NCI-H748 treated with DMSO at 0.1 percent for 48 hours (cell line): ENCODE measurements around the gene TRAF3.
"Not testable (repeated sequence)": the region's sequence is repeated elsewhere in the genome, so short reads cannot be mapped to it uniquely, and the experiment has no call there.

ENCODE experiments used
- DNase-seq: peaks from one replicate; lab custom pipeline; 2025; lab: John Stamatoyannopoulos, UW

TRAF3 gene

DNA sequence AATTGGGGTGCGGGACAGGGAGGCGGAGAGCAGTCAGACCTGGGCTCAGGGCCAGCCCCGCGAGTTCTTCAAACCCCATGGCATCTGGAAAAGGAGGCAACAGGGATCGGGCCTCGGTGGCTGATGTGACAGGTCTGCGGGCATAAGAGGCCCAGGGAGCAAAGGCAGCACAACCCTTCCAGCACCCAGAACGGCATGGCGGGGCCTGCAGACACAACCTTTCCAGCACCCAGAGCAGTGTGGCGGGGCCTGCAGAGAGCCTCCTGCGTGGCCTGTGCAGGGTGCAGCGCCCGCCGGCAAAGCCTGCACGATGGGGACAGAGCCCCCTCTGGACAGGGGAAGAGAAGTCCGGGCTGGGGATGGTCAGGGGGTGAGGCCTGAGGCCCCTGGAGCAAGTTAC, 26.2 kb upstream of the TRAF3 start:
- DNase-seq, result no peak

DNA sequence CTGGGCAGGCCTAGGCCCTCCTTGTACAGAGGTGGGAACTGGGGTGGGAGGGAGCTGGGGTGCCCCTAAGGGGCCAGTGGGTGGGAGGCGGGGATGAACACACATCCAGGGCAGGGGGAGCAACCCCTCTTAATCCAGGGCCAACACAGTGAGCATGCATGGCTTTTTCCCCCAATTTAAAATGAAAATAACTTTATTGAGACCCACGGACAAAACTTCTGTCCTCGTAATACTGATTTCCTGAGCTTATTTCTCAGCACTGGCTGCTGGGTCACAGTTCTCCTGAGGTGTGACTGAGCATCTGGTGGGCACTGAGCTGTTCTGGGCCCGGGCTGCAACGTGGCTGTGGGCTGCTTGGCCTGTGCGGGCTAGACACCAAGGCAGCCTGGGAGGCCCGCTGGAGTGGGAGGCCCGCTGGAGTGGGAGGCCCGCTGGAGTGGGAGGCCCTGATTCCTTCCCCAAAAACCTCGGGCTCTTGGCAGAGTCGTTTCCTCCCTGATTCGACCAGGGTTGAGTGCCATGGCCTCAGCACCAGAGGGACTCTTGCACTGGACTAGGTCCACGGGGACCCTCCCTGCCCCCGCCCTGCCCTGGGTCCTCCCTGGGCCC, 24.9 kb upstream of the TRAF3 start:
- DNase-seq, result no peak

DNA sequence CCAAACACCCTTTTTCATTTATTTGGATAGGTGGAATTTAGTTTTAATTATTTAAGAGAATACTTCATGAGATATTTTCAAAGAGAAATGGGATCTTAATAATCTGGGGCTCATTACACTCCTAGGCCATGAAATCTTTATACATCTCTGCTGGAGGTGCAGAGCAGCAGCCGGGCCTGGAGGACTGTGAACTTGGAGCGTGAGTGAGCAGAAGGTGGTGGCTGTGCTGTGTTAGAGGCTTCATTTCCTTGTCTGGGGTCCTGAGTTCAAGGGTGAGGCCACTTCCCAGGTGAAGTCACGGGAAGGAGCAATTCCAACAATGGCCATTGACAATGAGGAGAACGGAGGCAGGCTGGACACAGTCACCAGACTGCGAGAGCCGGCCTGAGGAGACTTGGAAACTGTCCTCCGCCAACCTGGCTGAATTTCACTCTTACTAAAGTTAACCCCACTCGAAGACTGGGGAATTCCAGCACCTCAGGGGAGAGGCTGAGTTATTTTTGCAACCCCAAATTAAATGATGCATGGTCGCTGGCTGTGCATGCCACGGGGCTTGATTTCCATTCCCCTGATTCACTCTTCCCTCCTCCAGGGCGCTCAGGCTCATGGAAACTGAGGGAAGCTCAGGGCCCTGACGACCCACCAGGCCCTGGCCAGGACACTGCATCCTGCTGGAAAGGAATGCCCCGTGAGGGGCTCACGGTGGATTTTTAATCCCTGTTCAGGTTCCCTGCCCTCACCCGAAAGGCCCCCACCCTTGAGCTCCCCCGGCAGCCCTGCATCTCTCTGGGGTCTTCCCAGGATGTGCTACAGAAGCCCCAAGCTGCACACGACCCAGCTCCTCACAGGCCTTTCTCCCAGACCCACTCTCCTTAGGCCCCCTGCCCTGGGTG, 22.6 kb upstream of the TRAF3 start:
- no peak for DNase-seq

DNA sequence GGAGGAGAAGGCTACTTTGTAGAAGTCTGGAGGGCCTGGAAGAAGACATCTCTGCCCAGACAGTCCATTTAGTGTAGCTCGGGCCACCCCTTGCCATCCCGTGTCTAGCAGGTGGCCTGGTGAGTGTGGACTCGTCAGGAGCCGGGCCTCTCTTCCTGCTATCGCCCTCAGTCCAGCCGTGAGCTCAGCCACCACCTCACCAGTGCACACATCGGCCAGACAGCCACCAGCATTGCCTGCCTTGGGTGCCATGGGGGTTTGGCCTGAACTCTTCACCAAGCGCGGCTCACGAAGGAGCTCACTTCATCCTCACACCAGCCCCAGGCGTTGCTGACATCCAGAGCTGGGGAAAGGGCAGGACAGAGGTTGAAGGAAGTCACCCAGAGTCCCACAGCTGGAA, 19.6 kb upstream of the TRAF3 start:
- no peak for DNase-seq

DNA sequence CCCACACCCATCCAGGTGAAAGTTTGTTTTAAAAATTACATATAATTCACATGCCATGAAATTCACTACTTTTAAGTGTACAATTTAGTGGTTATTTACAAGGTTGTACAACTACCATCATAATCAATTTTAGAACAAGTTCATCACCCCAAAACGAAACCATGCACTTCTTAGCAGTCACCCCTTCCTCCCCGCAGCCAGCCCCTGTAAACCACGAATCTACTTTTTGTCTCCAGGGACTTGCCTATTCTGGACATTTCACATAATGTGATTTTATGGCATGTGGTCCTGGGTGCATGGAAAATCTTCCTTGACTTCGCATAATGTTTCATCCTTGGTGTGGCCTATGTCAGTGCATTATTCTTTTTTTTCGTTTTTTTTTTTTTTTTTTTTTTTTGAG, 19.2 kb upstream of the TRAF3 start:
- DNase-seq, result no peak

DNA sequence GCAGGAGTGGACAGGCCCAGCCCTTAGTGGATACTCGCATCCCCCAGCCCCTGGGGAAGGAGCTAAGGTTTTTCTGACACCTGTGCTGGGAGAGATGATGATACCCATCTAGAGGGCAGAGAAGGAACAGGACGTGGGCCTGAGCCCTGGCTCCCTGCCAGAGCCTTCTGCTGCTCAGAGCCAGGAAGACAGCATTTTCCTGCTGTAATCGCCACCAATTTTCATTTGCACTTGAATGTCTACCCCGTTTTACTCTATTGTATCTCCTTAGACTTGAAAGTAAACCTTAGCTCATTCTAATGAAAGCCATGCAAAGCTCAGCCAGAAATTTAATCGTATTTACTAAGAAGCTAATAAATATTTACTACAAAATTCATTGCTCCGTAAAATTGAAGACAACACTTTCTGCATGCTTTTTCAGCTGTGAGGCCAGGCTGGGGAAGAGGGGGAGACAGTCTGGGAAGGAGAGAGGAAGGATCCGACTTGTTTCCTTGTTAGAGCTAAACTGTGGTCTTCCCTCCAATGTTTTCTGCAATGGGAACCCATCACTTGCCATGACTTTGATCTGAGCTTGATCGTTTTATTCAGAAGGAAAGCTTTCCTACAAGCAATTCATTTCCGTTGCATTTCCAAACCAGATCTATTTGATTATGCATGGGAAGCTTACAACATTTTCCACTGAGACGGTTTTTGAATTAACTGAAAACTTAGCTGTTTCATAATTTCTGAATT, 17.6 kb upstream of the TRAF3 start:
- DNase-seq, result peak; percentile 11

DNA sequence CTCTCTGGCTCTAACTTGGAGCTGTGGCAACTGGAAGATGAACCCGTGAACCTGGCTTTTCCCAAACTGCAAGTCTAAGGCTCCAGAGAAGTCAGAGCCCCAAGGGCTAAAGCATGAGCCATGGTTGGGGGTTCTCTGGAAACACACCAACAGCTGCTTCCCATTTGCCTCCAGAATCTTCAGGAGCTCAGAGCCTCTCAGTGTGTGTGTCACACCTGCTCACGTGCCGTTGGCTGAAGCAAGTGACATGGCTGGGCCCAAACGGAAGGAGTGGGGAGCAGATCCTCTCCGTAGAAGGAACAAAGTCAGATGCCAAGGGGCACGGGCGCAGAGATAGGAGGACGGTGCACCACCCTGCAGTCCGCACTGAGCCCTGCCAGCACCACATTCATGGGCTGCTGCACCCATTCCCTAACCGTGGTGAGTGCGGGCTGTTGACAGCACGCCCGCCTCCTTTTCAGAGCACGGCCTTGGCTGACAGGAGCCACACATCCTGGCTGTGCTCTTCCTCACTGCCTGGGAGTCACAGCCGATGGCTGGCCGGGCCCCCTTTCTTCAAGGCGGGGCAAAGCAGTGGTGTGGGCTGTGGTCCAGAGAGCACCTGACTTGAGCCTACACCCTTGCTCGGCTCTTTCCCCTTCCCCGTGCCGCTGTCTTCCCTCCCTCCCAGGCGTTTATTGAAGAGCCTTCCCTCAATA, 16.6 kb upstream of the TRAF3 start:
- DNase-seq, result no peak

DNA sequence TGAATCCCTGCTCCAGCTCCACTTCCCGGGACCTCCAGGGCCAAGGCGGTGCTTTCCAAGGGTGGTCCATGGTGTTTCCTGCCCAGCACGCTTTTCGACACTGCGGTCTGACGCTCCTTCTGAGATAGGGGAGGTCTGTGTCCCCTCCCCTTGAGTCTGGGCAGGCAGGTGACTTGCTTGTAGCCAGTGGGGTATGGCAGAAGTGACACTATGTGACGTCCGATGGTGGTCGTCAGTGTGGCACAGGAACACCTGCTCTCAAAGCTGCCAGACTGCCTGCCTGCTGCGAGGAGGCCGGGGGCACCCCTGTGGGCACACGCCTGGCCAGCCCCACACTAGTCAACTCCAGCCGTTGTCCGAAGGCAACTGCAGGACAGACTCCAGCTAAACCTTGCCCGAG, 16.0 kb upstream of the TRAF3 start:
- DNase-seq, result no peak

DNA sequence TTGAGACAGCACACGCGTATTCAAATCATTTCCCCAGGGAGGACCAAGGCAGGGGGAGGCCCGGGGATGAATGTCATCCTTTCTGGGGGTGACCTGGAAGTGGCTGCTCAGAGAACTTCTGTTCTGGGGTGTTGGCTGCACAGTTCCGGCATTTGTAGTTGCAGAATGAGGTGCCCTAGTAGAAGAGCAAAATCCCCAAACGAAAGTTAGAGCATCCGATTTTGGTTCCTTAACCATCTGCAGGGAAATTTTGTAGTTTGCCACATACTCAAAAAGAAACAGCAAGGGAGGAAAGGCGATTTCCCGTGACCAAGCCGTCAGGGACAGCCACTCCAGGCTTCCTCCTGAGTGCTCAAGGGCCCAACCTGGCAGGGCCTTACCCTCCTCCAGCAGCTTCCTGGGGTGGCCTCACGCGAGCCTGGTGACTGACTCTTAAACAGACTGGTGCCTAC, 13.0 kb upstream of the TRAF3 start:
- no peak for DNase-seq

DNA sequence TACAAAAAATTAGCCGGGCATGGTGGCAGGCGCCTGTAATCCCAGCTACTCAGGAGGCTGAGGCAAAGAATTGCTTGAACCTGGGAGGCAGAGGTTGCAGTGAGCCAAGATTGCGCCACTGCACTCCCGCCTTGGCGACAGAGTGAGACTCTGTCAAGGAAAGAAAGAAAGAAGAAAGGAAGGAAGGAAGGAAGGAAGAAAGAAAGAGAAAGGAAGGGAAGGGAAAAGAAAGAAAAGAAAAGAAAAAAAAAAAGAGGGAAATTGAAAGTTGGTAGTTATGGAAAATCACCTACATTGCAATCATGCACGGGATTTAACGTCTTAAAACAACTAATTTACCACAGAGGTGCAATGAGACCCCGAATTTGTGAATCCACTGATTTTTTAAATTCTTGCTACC, 11.5 kb upstream of the TRAF3 start:
- not testable (repeated sequence) for DNase-seq

DNA sequence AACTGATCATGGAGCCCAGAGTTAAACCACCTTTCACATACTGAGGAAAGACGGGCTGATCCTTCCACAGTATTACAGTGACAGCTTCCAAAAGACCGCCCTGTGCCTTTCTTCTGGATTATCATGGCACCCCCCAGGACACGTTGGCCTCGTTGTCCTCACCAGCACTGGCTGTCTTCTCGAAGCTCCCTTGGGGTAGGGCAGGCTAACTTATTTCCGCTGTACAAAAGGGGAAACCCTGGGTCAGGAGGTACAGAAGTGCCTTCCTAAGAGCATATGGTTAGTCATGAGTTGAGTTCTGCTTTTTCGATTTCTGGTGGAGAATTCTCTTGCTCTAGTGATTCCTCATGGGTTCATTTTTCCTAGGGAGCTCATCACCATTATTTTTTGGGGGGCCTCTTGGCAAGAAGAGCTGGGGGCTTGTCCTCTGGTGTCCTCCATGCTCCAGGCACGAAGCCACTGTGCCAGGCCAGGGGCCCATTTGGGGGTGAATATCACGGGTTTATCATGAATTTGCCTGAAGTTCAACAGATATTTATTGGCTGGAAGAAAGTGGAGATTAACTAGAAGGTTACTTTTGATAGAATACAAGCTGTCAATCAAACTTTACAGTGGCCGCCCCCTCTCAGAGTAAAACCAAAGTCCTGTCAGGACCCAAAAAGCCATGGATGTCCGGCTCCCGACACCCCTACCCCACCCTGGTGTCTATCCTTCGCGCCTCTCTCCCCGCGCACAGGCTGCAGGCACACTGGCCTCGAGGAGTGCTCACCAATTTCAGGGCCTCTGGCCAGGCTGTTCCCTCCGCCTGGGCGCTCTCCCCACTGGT, 8.8 kb upstream of the TRAF3 start:
- DNase-seq, result no peak

DNA sequence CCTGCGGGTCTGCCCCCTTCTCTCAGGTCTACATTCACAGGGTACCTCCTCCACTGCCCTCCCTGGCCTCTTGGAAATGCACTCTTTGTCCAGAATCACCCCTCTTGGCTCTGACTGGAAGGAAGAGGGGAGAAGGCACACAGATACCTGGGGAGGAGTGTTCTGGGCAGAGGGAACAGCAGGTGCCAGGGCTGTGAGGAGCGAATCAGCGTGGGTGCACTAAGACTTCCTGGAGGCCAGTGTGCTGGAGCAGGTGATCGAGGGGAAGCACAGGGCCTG, 8.3 kb upstream of the TRAF3 start:
- no peak for DNase-seq

DNA sequence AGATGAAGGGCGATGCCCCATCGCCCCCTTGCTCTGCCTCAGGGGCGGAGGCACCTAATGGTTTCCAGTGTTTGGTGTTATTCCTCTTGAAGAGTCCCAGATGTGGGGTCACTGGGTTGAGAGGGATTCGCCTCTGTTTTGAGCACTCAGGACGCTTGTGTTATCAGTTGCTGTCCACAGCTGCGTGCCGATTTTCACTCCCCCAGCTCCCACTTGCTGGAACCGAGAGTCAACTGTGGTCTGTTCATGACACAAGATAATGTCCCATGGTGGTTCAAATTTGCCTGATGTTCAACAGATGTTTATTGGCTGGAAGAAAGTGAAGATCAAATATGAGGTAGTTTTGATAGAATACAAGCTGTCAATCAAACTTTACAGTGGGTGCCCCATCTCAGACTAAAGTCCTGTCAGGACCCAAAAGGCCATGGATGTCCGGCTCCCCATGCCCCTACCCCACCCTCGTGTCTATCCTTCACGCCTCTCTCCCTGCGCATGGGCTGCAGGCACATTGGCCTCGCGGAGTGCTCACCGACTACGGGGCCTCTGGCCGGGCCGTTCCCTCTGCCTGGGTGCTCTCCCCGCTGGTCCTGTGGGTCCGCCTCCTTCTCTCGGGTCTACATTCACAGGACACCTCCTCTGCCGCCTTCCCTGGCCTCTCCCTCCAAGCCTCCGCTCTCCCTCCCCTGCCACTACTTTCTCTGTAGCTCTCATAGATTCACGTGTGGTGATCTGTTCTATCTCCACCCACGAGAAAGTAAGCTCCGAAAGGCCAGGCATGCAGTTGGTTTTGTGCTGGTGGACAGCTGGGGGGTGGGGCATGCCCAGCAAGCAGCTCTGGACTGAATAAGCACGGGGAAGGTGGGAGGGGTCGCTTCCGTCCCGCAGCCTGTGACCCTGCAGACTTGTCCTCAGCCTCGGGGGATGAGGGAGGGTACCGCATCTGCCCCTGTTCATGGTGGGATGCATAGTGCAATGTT, 6.8 kb upstream of the TRAF3 start:
- no peak for DNase-seq

DNA sequence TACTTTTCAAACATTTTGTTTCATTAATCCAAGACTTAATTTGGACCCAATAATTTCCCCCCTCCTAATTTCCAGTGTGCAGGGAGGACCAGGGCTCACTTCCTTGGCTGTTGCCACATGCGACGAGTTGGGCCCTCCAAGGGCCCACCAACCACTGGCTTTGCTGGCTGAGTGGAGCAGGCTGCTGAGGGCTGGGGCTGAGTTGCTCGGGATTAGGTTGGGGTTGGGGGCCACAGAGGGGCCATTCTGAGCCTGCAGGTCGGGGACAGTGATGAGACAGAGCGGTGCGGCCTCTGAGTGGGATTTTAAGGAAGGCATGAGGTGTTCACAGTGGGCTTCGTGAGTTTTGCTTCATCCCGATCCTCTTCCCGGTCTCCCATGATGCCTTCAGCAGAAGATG, 6.1 kb upstream of the TRAF3 start:
- no peak for DNase-seq

DNA sequence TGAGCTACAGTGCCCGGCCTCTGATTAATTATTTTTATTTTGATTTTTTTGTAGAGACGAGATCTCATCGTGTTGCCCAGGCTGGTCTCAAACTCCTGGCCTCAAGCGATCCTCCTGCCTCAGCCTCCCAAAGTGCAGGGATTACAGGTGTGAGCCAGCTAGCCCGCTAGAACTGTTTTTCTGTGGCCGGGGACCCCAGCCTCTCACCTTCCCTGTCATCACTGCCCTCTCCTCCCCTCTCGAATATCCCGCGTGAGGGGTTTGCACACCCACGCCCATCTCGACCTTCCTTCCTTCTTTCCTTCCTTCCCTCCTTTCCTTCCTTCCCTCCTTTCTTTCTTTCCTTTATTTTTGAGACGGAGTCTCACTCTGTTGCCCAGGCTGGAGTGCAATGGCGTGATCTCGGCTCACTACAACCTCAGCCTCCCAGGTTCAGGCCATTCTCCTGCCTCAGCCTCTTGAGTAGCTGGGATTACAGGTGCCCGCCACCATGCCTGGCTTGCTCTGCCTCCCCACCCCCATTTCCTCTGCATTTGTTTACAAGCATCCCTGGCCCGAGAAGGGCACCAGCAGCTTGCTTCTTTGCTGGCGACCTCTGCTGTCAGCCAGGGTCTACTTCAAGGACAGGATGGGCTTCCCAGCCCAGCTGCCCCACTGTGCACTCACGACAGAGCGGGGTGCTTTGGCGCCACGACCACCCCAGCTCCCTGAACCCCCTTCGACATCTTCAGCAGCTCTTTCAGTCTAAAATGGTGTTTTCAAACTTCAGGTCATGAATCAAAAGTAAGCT, 4.3 kb upstream of the TRAF3 start:
- peak; percentile 12 for DNase-seq

DNA sequence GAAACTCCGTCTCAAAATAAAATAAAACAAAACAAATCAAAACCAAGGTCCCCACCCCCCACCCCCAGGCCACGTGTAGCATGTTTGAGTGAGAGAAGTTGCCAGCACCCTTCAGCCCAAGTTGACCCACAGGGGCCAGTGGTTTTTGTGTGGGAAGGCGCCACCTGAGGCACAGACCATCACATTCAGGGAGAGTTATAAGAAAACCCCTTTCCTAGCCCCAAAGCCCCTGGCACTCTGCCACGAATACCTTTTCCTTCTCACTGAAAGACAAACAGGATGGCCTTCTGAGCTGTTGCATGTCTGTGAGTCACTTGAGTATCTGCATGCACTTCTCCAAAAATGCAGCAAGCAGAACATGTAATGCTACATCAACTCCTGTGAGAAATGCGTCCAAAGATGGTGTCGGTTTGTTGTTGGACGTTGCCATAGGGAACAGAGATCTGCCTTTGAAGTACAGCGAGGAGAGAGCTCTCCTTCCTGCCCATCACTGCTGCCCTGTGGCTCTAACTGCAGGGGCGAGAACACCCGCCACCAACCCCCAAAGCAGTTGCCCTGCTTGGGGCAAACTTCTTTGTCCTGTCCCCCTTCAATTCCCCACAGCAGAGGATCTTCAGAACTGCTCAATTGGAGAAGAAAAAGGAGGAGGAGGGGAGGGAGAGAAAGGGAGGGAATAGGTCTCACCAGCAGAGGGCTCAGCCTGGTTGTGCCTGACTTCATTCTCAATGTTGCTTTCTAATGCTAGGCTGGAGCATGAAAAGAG, 2.7 kb upstream of the TRAF3 start:
- peak; percentile 68 for DNase-seq

DNA sequence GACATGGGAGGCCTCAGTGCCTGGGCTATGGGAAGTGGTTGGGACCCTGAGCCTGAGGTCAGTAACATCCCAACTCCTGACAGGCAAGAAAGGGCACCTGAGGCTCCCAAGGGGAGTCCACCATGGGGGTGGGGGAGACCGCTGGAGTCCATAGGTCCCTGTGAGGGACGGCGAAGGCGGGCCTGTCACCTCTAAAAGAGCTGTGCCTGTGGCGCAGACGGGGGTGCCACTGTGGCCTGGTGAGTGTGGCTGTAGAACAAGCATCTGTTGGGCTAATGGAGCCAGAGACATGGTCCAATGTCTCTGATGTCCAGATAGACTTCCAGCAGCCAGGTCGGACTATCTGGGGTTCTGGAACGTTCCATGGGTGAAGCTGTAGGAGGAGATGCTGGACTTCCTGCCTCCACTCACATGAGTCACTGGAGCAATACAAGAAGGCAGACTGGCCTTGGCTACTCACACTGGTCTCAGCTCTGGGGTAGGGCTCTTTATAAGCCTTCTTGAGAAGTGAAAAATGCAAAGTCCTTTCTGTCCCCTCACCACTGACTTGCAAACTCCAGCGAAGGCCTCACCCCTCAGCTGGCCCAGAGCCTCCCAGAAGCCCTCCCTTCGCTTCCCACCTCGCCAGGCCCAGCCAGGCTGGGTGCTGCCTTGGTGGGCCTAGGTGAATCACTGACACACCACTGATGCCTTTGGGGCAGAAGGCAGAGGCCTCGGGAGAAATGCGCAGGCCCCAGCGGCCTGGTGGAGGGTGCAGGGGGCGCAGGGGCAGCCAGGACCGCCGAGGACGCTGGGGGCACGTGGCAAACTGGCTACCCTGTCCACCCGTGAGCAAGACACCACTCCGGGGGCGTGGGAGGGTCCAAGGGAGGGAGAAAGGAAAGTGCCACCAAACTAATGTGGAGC, 1.1 kb upstream of the TRAF3 start:
- no peak for DNase-seq
